Osteoblast (primary cell): Measurements from ENCODE around the gene TTC13. TPM values are rescaled to one million over a fixed set of nuclear protein-coding genes. Genes with fewer than 3 reads are reported as not detected.

ENCODE experiments used
- DNase-seq: peaks from one replicate; pipeline ENCODE4 v3.0.0; 2011; ENCODE audit warnings: low spot score, mixed read lengths; ENCODE audit not compliant: insufficient read length; ENCODE audit errors: missing footprints
- H2AFZ ChIP-seq: 2 replicates; pipeline ENCODE4 v1.6.0; 2011; ENCODE audit warnings: mild to moderate bottlenecking, low read length
- H3K27ac ChIP-seq: 2 replicates; pipeline ENCODE4 v1.5.1; 2011; ENCODE audit warnings: mild to moderate bottlenecking, low read depth, low read length, moderate library complexity
- H3K27me3 ChIP-seq: 2 replicates; pipeline ENCODE4 v1.6.0; 2012; ENCODE audit warnings: mild to moderate bottlenecking, control low read depth, inconsistent platforms, low read length, moderate library complexity; ENCODE audit not compliant: insufficient read depth
- H3K36me3 ChIP-seq: 2 replicates; pipeline ENCODE4 v1.5.1; 2011; ENCODE audit warnings: mild to moderate bottlenecking, low read length, control low read depth, moderate library complexity; ENCODE audit not compliant: insufficient read depth
- H3K4me1 ChIP-seq: 2 replicates; pipeline ENCODE4 v1.5.1; 2011; ENCODE audit warnings: mild to moderate bottlenecking, low read length, control low read depth, moderate library complexity; ENCODE audit not compliant: insufficient read depth
- H3K4me2 ChIP-seq: 2 replicates; pipeline ENCODE4 v1.6.0; 2011; ENCODE audit warnings: mild to moderate bottlenecking, low read length; ENCODE audit not compliant: insufficient read depth
- H3K4me3 ChIP-seq: fragments of 200-600 bp; sonication (generic); 3 replicates; pipeline ENCODE4 v1.5.1; 2012; ENCODE audit warnings: mild to moderate bottlenecking, low read length, inconsistent platforms; ENCODE audit not compliant: insufficient read depth
- H3K79me2 ChIP-seq: 2 replicates; pipeline ENCODE4 v1.6.0; 2012; ENCODE audit warnings: mild to moderate bottlenecking, low read length, control low read depth, inconsistent platforms; ENCODE audit not compliant: insufficient read depth
- H3K9me3 ChIP-seq: 2 replicates; pipeline ENCODE4 v1.5.1; 2011; ENCODE audit warnings: low read depth, low read length, control low read depth
- H4K20me1 ChIP-seq: 2 replicates; pipeline ENCODE4 v1.6.0; 2012; ENCODE audit warnings: mild to moderate bottlenecking, low read length, control low read depth; ENCODE audit not compliant: insufficient read depth
- total RNA-seq: library from RNA; depleted of rRNA; stranded (reverse); fragments of >200 nt; gene quantifications from 2 replicates; pipeline ENCODE4 v1.2.3, GENCODE V29; 2012
- TF ChIP-seq, protein P1 (sequence below): IDR thresholded peaks from 2 replicates; pipeline ENCODE4 v1.5.1; 2011; ENCODE audit warnings: mild to moderate bottlenecking, low read depth, low read length, moderate library complexity; ENCODE audit errors: extremely low read depth

Gene TTC13
- total RNA-seq, 1 donor, result 15.9 TPM

DNA sequence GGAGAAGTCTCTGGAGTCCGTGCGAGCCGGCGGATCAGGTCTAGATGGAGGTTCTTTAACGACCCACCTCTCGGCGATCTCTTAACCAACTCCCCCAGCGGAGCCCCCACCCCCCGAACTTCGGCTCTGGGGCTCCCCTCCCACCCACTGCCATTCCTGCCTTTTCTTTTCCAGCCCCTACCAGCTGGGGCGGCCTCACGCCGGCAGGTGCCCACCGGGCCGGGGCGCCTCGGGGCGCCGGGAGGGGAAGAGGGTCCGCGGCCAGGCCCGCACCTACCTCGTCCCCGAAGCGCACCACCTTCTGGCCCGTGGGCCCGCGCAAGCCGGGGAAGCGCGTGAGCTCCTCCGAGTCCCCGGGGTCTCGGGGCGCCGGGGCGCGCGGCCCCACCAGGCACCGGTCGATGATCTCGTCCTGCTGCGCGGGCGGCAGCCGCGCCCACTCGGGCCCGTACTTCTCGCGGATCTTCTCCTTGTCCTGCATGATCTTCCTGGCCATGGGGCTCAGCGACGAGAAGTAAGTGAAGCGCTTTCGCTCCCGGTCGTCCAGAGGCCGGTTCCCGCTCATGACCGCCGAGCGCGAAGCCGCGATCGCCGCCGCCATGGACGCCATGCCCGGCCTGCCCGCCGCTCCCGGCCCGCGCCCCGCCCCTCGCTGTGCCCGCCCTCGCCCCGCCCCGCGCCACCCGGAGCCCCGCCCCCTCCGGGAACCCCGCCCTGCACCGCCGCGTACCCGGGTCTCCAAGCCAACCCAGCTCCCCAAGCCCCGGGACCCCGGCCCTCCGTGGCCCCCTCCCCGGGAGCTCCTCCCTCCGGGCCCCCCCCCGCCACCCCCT, 110.5 kb downstream of the TTC13 start, which contains the start of gene C1orf198:
Gene C1orf198, minus strand, starts transcription at position 619 of the 833 bp plus-strand sequence. Its CDS starts 9 bp downstream, at position 610.
- Histone ChIP-seq H3K9me3 (no peaks in the 10 kb centered on the region), H3K27ac (peak within 1 kb of the TSS; percentile 80), H3K79me2 (peaks cover 52% of the 10 kb centered on the region), H3K27me3 (no peaks in the 10 kb centered on the region), H3K4me3 (peak within 1 kb of the TSS; percentile 87), H3K4me1 (peaks cover 47% of the 10 kb centered on the region), H4K20me1 (peaks cover 27% of the 10 kb centered on the region), H3K36me3 (peaks cover 24% of the 10 kb centered on the region), H3K4me2 (peak within 1 kb of the TSS; percentile 95), H2AFZ (peak within 1 kb of the TSS; percentile 69)
- TF ChIP-seq, protein P1, sequence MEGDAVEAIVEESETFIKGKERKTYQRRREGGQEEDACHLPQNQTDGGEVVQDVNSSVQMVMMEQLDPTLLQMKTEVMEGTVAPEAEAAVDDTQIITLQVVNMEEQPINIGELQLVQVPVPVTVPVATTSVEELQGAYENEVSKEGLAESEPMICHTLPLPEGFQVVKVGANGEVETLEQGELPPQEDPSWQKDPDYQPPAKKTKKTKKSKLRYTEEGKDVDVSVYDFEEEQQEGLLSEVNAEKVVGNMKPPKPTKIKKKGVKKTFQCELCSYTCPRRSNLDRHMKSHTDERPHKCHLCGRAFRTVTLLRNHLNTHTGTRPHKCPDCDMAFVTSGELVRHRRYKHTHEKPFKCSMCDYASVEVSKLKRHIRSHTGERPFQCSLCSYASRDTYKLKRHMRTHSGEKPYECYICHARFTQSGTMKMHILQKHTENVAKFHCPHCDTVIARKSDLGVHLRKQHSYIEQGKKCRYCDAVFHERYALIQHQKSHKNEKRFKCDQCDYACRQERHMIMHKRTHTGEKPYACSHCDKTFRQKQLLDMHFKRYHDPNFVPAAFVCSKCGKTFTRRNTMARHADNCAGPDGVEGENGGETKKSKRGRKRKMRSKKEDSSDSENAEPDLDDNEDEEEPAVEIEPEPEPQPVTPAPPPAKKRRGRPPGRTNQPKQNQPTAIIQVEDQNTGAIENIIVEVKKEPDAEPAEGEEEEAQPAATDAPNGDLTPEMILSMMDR, result no peak
- peak; percentile 94 for DNase-seq

DNA sequence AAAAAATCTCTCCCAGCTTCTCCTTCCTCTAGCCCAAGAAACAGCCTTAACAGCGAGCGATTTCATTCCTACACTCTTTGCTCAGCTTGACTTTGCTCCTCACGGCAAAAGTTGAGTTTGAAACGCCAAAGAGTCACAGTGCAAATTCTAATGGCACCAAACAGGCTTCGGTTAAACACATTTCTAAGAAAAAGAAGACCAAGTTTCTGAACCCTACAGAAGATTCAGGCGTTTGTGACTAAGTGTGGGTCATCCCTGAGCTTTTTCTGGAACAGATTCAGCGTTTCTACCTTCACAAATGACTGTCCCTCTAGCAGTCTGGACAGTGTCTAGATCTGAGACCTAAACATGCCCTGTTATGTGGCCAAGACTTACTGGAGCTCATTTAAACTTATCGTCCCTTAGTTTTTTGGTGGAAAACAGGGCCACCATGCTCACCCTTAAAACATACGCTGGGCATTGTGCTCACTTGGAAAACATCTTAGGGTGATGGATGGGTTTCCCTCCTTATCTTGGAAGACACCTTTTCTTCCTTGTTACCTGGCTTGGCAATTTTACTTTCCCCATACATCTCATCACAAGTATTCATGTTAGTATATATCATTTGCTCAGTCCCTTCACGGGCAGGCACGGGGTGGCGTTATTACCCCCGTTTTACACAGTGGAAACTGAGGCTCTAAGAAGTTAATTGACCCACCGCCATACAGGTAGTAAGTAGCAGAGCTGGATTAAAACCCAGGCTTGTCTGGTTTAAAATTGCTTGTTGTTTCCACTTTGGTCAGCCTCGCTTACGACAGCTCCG, 111.4 kb downstream of the TTC13 start:
- Histone ChIP-seq H3K27ac (peak overlapping the region; percentile 66), H3K4me3 (peak overlapping the region; percentile 87), H3K27me3 (no peaks in the 10 kb centered on the region), H3K4me2 (peak overlapping the region; percentile 95), H3K79me2 (peaks cover 60% of the 10 kb centered on the region), H3K4me1 (peaks cover 55% of the 10 kb centered on the region), H3K36me3 (peaks cover 24% of the 10 kb centered on the region), H4K20me1 (peaks cover 35% of the 10 kb centered on the region), H3K9me3 (no peaks in the 10 kb centered on the region), H2AFZ (no peak overlapping the region)
- TF ChIP-seq, protein P1, result no peak
- DNase-seq, result peak; percentile 91

DNA sequence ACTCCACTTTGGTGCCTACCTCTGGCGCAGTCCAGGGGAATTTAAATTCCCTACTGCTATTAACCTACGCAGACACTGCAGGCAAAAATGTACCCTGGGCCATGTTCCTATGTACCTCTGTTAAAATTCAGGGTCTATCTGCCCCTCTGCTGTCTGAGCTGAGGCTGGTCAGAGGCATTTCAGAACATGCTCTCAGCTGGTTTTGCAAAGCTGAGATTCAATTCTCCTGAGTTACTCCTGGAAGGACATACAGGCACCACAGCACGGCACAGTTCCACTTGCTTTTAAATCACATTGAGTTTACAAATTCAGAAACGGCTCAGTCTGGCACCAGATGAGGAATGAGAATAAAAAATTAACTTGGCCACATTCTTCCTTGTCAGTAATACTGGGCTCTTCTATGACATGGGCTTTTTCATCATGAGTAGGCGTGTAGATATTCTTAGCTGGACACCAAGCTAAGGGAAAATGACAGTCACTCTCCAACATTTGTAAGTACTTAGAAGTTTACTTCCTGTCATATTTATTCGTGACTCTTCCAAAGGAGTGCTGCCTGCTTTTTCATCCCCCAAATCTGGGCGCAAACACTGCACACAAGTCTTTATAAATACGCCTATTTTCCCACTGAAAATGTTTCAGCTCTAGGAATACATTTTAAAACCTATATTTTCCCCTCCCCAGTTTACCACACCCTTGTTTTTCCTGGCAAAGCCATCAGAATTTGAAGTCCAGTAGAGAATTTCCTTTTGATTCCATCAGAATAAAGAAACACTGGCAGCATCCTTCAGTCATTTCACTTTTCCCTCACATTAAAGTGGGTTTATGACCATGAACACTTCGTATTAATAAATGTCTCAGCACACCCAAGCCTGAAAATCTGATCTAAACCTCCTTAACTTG, 112.2 kb downstream of the TTC13 start:
- Histone ChIP-seq H2AFZ (no peak overlapping the region), H3K4me1 (peaks cover 60% of the 10 kb centered on the region), H4K20me1 (peaks cover 42% of the 10 kb centered on the region), H3K36me3 (peaks cover 28% of the 10 kb centered on the region), H3K27me3 (no peaks in the 10 kb centered on the region), H3K4me2 (peak overlapping the region; percentile 95), H3K4me3 (peak overlapping the region; percentile 87), H3K27ac (peak overlapping the region; percentile 66), H3K79me2 (peaks cover 69% of the 10 kb centered on the region), H3K9me3 (no peaks in the 10 kb centered on the region)
- TF ChIP-seq, protein P1, result no peak
- DNase-seq, result no peak
